ENCODE measurements around the gene DYNC1LI1. TPM values are rescaled to one million over a fixed set of nuclear protein-coding genes. Genes with fewer than 3 reads are reported as not detected.

DYNC1LI1 gene
- total RNA-seq, 1 donor from 2014 or later: 181 TPM

GRCh38 chr3:32484436-32484835, 86.2 kb downstream of the DYNC1LI1 start:
- H3K9me3 Mint-ChIP-seq (ENCODE audit: unreplicated experiment): no peaks in the 10 kb centered on the region
- peaks cover 3% of the 10 kb centered on the region for H3K4me1 Mint-ChIP-seq (ENCODE audit: low read depth, unreplicated experiment)
- TF ChIP-seq, protein P1, sequence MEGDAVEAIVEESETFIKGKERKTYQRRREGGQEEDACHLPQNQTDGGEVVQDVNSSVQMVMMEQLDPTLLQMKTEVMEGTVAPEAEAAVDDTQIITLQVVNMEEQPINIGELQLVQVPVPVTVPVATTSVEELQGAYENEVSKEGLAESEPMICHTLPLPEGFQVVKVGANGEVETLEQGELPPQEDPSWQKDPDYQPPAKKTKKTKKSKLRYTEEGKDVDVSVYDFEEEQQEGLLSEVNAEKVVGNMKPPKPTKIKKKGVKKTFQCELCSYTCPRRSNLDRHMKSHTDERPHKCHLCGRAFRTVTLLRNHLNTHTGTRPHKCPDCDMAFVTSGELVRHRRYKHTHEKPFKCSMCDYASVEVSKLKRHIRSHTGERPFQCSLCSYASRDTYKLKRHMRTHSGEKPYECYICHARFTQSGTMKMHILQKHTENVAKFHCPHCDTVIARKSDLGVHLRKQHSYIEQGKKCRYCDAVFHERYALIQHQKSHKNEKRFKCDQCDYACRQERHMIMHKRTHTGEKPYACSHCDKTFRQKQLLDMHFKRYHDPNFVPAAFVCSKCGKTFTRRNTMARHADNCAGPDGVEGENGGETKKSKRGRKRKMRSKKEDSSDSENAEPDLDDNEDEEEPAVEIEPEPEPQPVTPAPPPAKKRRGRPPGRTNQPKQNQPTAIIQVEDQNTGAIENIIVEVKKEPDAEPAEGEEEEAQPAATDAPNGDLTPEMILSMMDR (IDR thresholded peaks at IDR 0.05; ENCODE audit: partially characterized antibody, unreplicated experiment): no peak
- H3K27me3 Mint-ChIP-seq (ENCODE audit: unreplicated experiment): no peaks in the 10 kb centered on the region
- no peak overlapping the region for H3K4me3 Mint-ChIP-seq (ENCODE audit: unreplicated experiment)
- no peak for DNase-seq
- no peak overlapping the region for H3K27ac Mint-ChIP-seq (ENCODE audit: unreplicated experiment)
- H3K36me3 Mint-ChIP-seq (ENCODE audit: unreplicated experiment): no peaks in the 10 kb centered on the region

DNA sequence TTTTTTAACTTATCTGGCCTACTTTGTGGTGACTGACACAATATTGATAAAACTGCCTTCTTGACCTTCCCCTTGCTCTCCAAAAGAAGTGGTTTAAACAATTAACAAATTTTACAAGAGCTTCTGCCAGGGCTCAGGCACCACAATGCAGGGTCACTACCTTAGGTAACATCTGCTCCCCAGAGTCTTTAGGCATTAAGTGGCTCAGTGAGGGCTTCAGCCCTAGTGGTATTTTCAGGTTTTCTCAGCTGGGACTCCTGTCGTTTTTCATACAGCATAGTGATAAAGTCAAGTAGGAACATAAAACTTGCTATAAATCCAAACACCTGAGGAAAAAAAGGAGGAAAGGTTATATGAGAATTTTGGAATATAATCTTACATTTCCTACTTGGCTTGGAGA, 86.9 kb downstream of the DYNC1LI1 start:
- no peak overlapping the region for H3K27ac Mint-ChIP-seq (ENCODE audit: unreplicated experiment)
- peaks cover 3% of the 10 kb centered on the region for H3K4me1 Mint-ChIP-seq (ENCODE audit: low read depth, unreplicated experiment)
- H3K4me3 Mint-ChIP-seq (ENCODE audit: unreplicated experiment): no peak overlapping the region

GRCh38 chr3:32482693-32483092, 88.0 kb downstream of the DYNC1LI1 start:
- Mint-ChIP-seq H3K36me3 (ENCODE audit: unreplicated experiment) (no peaks in the 10 kb centered on the region), H3K4me3 (ENCODE audit: unreplicated experiment) (no peak overlapping the region), H3K27ac (ENCODE audit: unreplicated experiment) (no peak overlapping the region), H3K27me3 (ENCODE audit: unreplicated experiment) (no peaks in the 10 kb centered on the region), H3K4me1 (ENCODE audit: low read depth, unreplicated experiment) (peaks cover 3% of the 10 kb centered on the region), H3K9me3 (ENCODE audit: unreplicated experiment) (peaks cover 2% of the 10 kb centered on the region)
- no peak for DNase-seq
- TF ChIP-seq, protein P1 (IDR thresholded peaks at IDR 0.05; ENCODE audit: partially characterized antibody, unreplicated experiment): no peak

More for the DNA sequence above, 86.9 kb downstream of the DYNC1LI1 start:
- TF ChIP-seq, protein P1 (IDR thresholded peaks at IDR 0.05; ENCODE audit: partially characterized antibody, unreplicated experiment): no peak
- Mint-ChIP-seq H3K27me3 (ENCODE audit: unreplicated experiment) (no peaks in the 10 kb centered on the region), H3K9me3 (ENCODE audit: unreplicated experiment) (no peaks in the 10 kb centered on the region), H3K36me3 (ENCODE audit: unreplicated experiment) (no peaks in the 10 kb centered on the region)
- DNase-seq: no peak

- no peak for DNase-seq
- Mint-ChIP-seq H3K4me1 (ENCODE audit: low read depth, unreplicated experiment) (peaks cover 4% of the 10 kb centered on the region), H3K4me3 (ENCODE audit: unreplicated experiment) (no peak overlapping the region), H3K36me3 (ENCODE audit: unreplicated experiment) (no peaks in the 10 kb centered on the region), H3K9me3 (ENCODE audit: unreplicated experiment) (peaks cover 2% of the 10 kb centered on the region), H3K27me3 (ENCODE audit: unreplicated experiment) (no peaks in the 10 kb centered on the region), H3K27ac (ENCODE audit: unreplicated experiment) (no peak overlapping the region)
- TF ChIP-seq, protein P1 (IDR thresholded peaks at IDR 0.05; ENCODE audit: partially characterized antibody, unreplicated experiment): no peak
Measured at GRCh38 chr3:32481791-32482631, 88.6 kb downstream of the DYNC1LI1 start.

- H3K4me1 Mint-ChIP-seq (ENCODE audit: low read depth, unreplicated experiment): peaks cover 8% of the 10 kb centered on the region
Measured at GRCh38 chr3:32480604-32481003, 90.1 kb downstream of the DYNC1LI1 start.

More at GRCh38 chr3:32480604-32481003, 90.1 kb downstream of the DYNC1LI1 start:
- Mint-ChIP-seq H3K27ac (ENCODE audit: unreplicated experiment) (no peak overlapping the region), H3K9me3 (ENCODE audit: unreplicated experiment) (peaks cover 2% of the 10 kb centered on the region), H3K4me3 (ENCODE audit: unreplicated experiment) (no peak overlapping the region), H3K36me3 (ENCODE audit: unreplicated experiment) (no peaks in the 10 kb centered on the region), H3K27me3 (ENCODE audit: unreplicated experiment) (no peaks in the 10 kb centered on the region)
- DNase-seq: no peak
- TF ChIP-seq, protein P1 (IDR thresholded peaks at IDR 0.05; ENCODE audit: partially characterized antibody, unreplicated experiment): no peak

Data from glutamatergic neuron (in vitro differentiated cells).